ENCODE measurements around the gene ITSN2. TPM values are rescaled to one million over a fixed set of nuclear protein-coding genes. Genes with fewer than 3 reads are reported as not detected.

Gene ITSN2
- total and polyA plus RNA-seq, 2 experiments from 2014 or later = 20.3 to 34.4 TPM

- Histone ChIP-seq H4K20me1 (ENCODE audit: insufficient read depth, poor library complexity, severe bottlenecking) (no peaks in the 10 kb centered on the region), H2AFZ (peak overlapping the region; percentile 24), H3K27me3 (no peaks in the 10 kb centered on the region), H3K36me3 (replicated peaks; ENCODE audit: insufficient read depth, low read depth) (no peaks in the 10 kb centered on the region), H3K4me3 (no peak overlapping the region), H3K27ac (peak overlapping the region; percentile 66), H3K79me2 (no peaks in the 10 kb centered on the region), H3K4me2 (peak overlapping the region; percentile 12), H3K9me2 (replicated peaks; ENCODE audit: insufficient read depth) (no peaks in the 10 kb centered on the region), H3K9me3 (ENCODE audit: low read depth) (no peaks in the 10 kb centered on the region), H3K4me1 (ENCODE audit: insufficient read depth) (peaks cover 4% of the 10 kb centered on the region)
- WGBS (ENCODE audit: low lambda C conversion rate, missing lambda C conversion rate) = 63% methylated on average over 18 of the region's 18 CpGs
- TF ChIP-seq CTCF (IDR thresholded peaks at IDR 0.05; ENCODE audit: poor library complexity) = no peak
- no peak for TF ChIP-seq EZH2phosphoT487 (IDR thresholded peaks at IDR 0.05; ENCODE audit: low read depth, severe bottlenecking, unreplicated experiment)
- TF ChIP-seq EZH2 (IDR thresholded peaks at IDR 0.05; ENCODE audit: borderline replicate concordance) = no peak
- peak; percentile 14 for DNase-seq (ENCODE audit: low spot score)
Observed at GRCh38 chr2:24400207-24400907, 40.0 kb upstream of the ITSN2 start.

- Histone ChIP-seq H3K9me3 (ENCODE audit: low read depth) (no peaks in the 10 kb centered on the region), H2AFZ (peak overlapping the region; percentile 24), H3K27ac (peak overlapping the region; percentile 66), H4K20me1 (ENCODE audit: insufficient read depth, poor library complexity, severe bottlenecking) (no peaks in the 10 kb centered on the region), H3K79me2 (no peaks in the 10 kb centered on the region), H3K4me1 (ENCODE audit: insufficient read depth) (peaks cover 4% of the 10 kb centered on the region), H3K27me3 (no peaks in the 10 kb centered on the region), H3K36me3 (replicated peaks; ENCODE audit: insufficient read depth, low read depth) (no peaks in the 10 kb centered on the region), H3K4me3 (no peak overlapping the region), H3K9me2 (replicated peaks; ENCODE audit: insufficient read depth) (no peaks in the 10 kb centered on the region), H3K4me2 (peak overlapping the region; percentile 12)
- TF ChIP-seq EZH2 (IDR thresholded peaks at IDR 0.05; ENCODE audit: borderline replicate concordance) (no peak), CTCF (IDR thresholded peaks at IDR 0.05; ENCODE audit: poor library complexity) (no peak), EZH2phosphoT487 (IDR thresholded peaks at IDR 0.05; ENCODE audit: low read depth, severe bottlenecking, unreplicated experiment) (no peak)
- DNase-seq (ENCODE audit: low spot score) = no peak
- 70% methylated on average over 10 of the region's 10 CpGs for WGBS (ENCODE audit: low lambda C conversion rate, missing lambda C conversion rate)
Observed at GRCh38 chr2:24399434-24400206, 39.3 kb upstream of the ITSN2 start.

GRCh38 chr2:24394998-24395397, 34.7 kb upstream of the ITSN2 start:
- Histone ChIP-seq H3K4me2 (no peak overlapping the region), H3K4me3 (no peak overlapping the region), H3K79me2 (no peaks in the 10 kb centered on the region), H3K36me3 (replicated peaks; ENCODE audit: insufficient read depth, low read depth) (no peaks in the 10 kb centered on the region), H3K9me2 (replicated peaks; ENCODE audit: insufficient read depth) (no peaks in the 10 kb centered on the region), H3K27me3 (no peaks in the 10 kb centered on the region), H3K9me3 (ENCODE audit: low read depth) (no peaks in the 10 kb centered on the region), H3K27ac (no peak overlapping the region), H2AFZ (no peak overlapping the region), H4K20me1 (ENCODE audit: insufficient read depth, poor library complexity, severe bottlenecking) (no peaks in the 10 kb centered on the region), H3K4me1 (ENCODE audit: insufficient read depth) (peaks cover 1% of the 10 kb centered on the region)
- WGBS (ENCODE audit: low lambda C conversion rate, missing lambda C conversion rate) = 88% methylated on average over 4 of the region's 4 CpGs
- DNase-seq (ENCODE audit: low spot score) = no peak
- TF ChIP-seq EZH2 (IDR thresholded peaks at IDR 0.05; ENCODE audit: borderline replicate concordance) (no peak), EZH2phosphoT487 (IDR thresholded peaks at IDR 0.05; ENCODE audit: low read depth, severe bottlenecking, unreplicated experiment) (no peak), CTCF (IDR thresholded peaks at IDR 0.05; ENCODE audit: poor library complexity) (no peak)

Data from hepatocyte (in vitro differentiated cells).